ENCODE data around the gene POC1A. TPM values are rescaled to one million over a fixed set of nuclear protein-coding genes. Genes with fewer than 3 reads are reported as not detected.

POC1A gene
- total and polyA plus RNA-seq, 2 of the 4 experiments (the other 2 are of a cell fraction): 10.6 to 11.5 TPM

DNA sequence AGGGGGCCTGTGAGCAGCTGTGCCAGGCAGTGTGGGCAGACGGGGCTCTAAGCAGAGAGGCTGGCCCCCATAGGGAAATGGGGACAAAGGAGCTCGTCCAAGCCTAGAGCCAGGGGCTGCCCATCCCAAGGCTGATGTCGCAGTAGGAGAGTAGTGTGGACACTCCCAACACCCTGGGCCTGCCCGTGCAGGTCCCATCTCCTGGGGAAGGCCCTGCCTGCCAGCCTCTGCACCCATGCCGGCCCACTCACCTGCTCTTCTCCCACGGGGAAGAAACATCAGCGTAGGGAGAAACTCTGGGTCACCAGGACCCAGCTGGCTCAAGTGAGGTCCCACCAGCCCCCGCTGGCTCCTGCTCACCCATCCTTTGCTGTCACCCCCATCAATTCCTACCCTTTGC is 87.2 kb downstream of the POC1A start:
- WGBS, 2 experiments (ENCODE audit: extremely low coverage in 2 of 2, insufficient read length in 1 of 2): 100% methylated on average over 3 of the region's 8 CpGs; no CpG with 5 or more reads in 1 of the 2 experiments
- Histone ChIP-seq H4K20me1 (ENCODE audit: insufficient read depth, low read length) (no peaks in the 10 kb centered on the region; the same call in 1 of the 2 replicates), H3K9me1 (ENCODE audit: insufficient read depth, low read length) (no peaks in the 10 kb centered on the region), H3K9me3 (ENCODE audit: control insufficient read depth, insufficient read depth, low read length) (no peaks in the 10 kb centered on the region), H4K5ac (ENCODE audit: low read depth, low read length) (no peak overlapping the region), H3K36me3 (ENCODE audit: control insufficient read depth, insufficient read depth, low read length) (no peaks in the 10 kb centered on the region), H3K56ac (ENCODE audit: extremely low read depth, insufficient read depth, low read length) (no peak overlapping the region), H3K4me3 (ENCODE audit: insufficient read depth, low read depth, low read length) (no peak overlapping the region), H3K27me3 (ENCODE audit: control insufficient read depth, insufficient read depth, low read length) (no peaks in the 10 kb centered on the region; the same call in 1 of the 2 replicates), H3K4ac (ENCODE audit: low read depth, low read length) (no peak overlapping the region), H2BK15ac (ENCODE audit: low read depth, low read length) (no peak overlapping the region), H2BK5ac (ENCODE audit: low read depth, low read length, poor library complexity, severe bottlenecking) (no peak overlapping the region), H3K27ac (ENCODE audit: insufficient read depth, low read length) (no peak overlapping the region), H3K18ac (ENCODE audit: low read depth, low read length) (no peak overlapping the region), H3K14ac (replicated peaks; ENCODE audit: low read depth, low read length) (no peak overlapping the region), H2AK5ac (ENCODE audit: low read depth, low read length) (no peak overlapping the region), H3K9ac (ENCODE audit: low read depth, low read length) (no peak overlapping the region), H2BK120ac (ENCODE audit: low read depth, low read length) (no peak overlapping the region), H2BK20ac (ENCODE audit: low read depth, low read length) (no peak overlapping the region), H2AFZ (replicated peaks; ENCODE audit: low read length, poor library complexity) (no peak overlapping the region), H3K4me2 (ENCODE audit: low read depth, low read length) (no peak overlapping the region), H3K4me1 (ENCODE audit: control insufficient read depth, insufficient read depth, low read length) (peaks cover 14% of the 10 kb centered on the region), H4K91ac (ENCODE audit: insufficient read depth, low read depth, low read length) (no peak overlapping the region), H2AK9ac (replicated peaks; ENCODE audit: low read depth, low read length, poor library complexity) (no peak overlapping the region), H3K79me1 (ENCODE audit: low read depth in 1 of 2, low read length in 2 of 2) (no peaks in the 10 kb centered on the region), H3K23ac (ENCODE audit: low read depth, low read length) (no peak overlapping the region), H4K8ac (ENCODE audit: low read depth in 2 of 2, low read length in 2 of 2) (no peak overlapping the region)
- POLR2A ChIA-PET (ENCODE audit: unreplicated experiment): interaction anchor here (0.6 kb wide), 1 partner anchor 42 kb away, joined by 8 read pairs; no protein-coding TSS in a partner anchor
- TF ChIP-seq SMC3 (IDR thresholded peaks at IDR 0.05; ENCODE audit: low read depth, low read length) (no peak), RAD21 (IDR thresholded peaks at IDR 0.05; ENCODE audit: low read length) (no peak), BHLHE40 (IDR thresholded peaks at IDR 0.05; ENCODE audit: low read depth, low read length) (no peak), NFE2L2 (IDR thresholded peaks at IDR 0.05; ENCODE audit: low read depth, low read length) (no peak), RCOR1 (IDR thresholded peaks at IDR 0.05; ENCODE audit: insufficient replicate concordance, low read length) (no peak), RFX5 (IDR thresholded peaks at IDR 0.05; ENCODE audit: low read depth, low read length) (no peak), FOS (IDR thresholded peaks at IDR 0.05; ENCODE audit: low read depth, low read length) (no peak), MAFK (IDR thresholded peaks at IDR 0.05; ENCODE audit: low read depth, low read length) (no peak)
- TF ChIP-seq, protein P1, sequence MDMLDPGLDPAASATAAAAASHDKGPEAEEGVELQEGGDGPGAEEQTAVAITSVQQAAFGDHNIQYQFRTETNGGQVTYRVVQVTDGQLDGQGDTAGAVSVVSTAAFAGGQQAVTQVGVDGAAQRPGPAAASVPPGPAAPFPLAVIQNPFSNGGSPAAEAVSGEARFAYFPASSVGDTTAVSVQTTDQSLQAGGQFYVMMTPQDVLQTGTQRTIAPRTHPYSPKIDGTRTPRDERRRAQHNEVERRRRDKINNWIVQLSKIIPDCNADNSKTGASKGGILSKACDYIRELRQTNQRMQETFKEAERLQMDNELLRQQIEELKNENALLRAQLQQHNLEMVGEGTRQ (IDR thresholded peaks at IDR 0.05; ENCODE audit: low read depth, low read length): no peak
- no TSS peak for BruUV-seq (replicated peaks)
- dilution Hi-C loops (cut with HindIII; ENCODE audit: low sequenced_read_pairs, unreplicated experiment) (no loop called here), in situ Hi-C loops (cut with MboI; ENCODE audit: low sequenced_read_pairs) (no loop called here), intact Hi-C loops (cut with micrococcal nuclease) (no loop called here)
- CTCF ChIA-PET: no interaction called here
- no peak for DNase-seq
- no peak for ATAC-seq (ENCODE audit: low read depth)

Measured in IMR-90 (cell line).